Measurements from ENCODE around the gene PPP2R5D. TPM values are rescaled to one million over a fixed set of nuclear protein-coding genes. Genes with fewer than 3 reads are reported as not detected.

The PPP2R5D gene
- total and polyA plus RNA-seq, 2 of the 8 experiments (the other 6 are each of a cell fraction or from before 2014, with no cell fraction given) = 52.1 to 55.7 TPM

GRCh38 chr6:42963179-42963854 is 21.1 kb upstream of the PPP2R5D start:
- peak overlapping the region; percentile 18; the same call in 1 of the 2 replicates for H2BK5ac ChIP-seq (ENCODE audit: low read depth, low read length)
- no peak overlapping the region; the same call in 1 of the 2 replicates for H4K8ac ChIP-seq (ENCODE audit: extremely low read depth, insufficient read depth, low read length)
- H3K4me2 ChIP-seq (ENCODE audit: insufficient read depth in 1 of 2, low read depth in 2 of 2, low read length in 2 of 2) = no peak overlapping the region
- H2AFZ ChIP-seq (ENCODE audit: low read length) = no peak overlapping the region
- H4K20me1 ChIP-seq (replicated peaks in 1 of 2; ENCODE audit: control insufficient read depth in 1 of 2, insufficient read depth in 2 of 2, low read length in 2 of 2) = peaks cover 0 to 2% of the 10 kb centered on the region in 2 experiments
- peak overlapping the region; percentile 68; the same call in 1 of the 2 replicates for H2BK12ac ChIP-seq (ENCODE audit: low read depth, low read length)
- no peak overlapping the region for H2BK15ac ChIP-seq (ENCODE audit: low read length)
- no peak overlapping the region for H3K4me3 ChIP-seq (ENCODE audit: extremely low read depth in 1 of 4, insufficient read depth in 2 of 4, low read depth in 3 of 4, low read length in 4 of 4)
- no peak overlapping the region for H3K14ac ChIP-seq (ENCODE audit: insufficient read length)
- DNase-seq (ENCODE audit: low read depth in 1 of 2, low spot score in 2 of 2) (no peak), FAIRE-seq (no peak)
- H3K79me1 ChIP-seq (ENCODE audit: low read depth, low read length) = no peaks in the 10 kb centered on the region; the same call in 1 of the 2 replicates
- H3K18ac ChIP-seq (ENCODE audit: extremely low read depth, low read length) = peak overlapping the region; percentile 71; the same call in 1 of the 2 replicates
- POLR2A ChIA-PET (ENCODE audit: partially characterized antibody) = interaction anchor here (0.9 to 5.3 kb wide), 11 partner anchors 11 to 91 kb away, joined by 3 to 27 read pairs (median 4); partner anchors contain the start of genes CUL7, PEX6 and RRP36
- H3K56ac ChIP-seq (replicated peaks; ENCODE audit: insufficient read length, low read depth, low read length) = no peak overlapping the region
- no peak overlapping the region for H3K9ac ChIP-seq (replicated peaks in 1 of 4; ENCODE audit: extremely low read depth in 1 of 4, low read depth in 3 of 4, low read length in 3 of 4)
- peak overlapping the region; percentile 47 for H3K4ac ChIP-seq (replicated peaks; ENCODE audit: insufficient read length, low read depth, low read length)
- no peaks in the 10 kb centered on the region for H3K9me3 ChIP-seq (ENCODE audit: insufficient read depth in 2 of 2, low read depth in 1 of 2, low read length in 1 of 2)
- H3K27ac ChIP-seq (ENCODE audit: low read depth, low read length) = no peak overlapping the region; the same call in 1 of the 2 replicates
- H4K5ac ChIP-seq (ENCODE audit: insufficient read length, low read depth, low read length) = no peak overlapping the region
- CTCF ChIA-PET (ENCODE audit: partially characterized antibody) = interaction anchor here (0.6 to 4.3 kb wide), 20 partner anchors 8 to 184 kb away, joined by 3 to 33 read pairs (median 5); partner anchors contain the start of genes CNPY3, PEX6 and PPP2R5D
- H2BK20ac ChIP-seq (ENCODE audit: low read length) = no peak overlapping the region
- no peaks in the 10 kb centered on the region for H3K79me2 ChIP-seq (ENCODE audit: control insufficient read depth in 1 of 2, insufficient read depth in 2 of 2, low read length in 2 of 2)
- peaks cover 0 to 10% (median 6%) of the 10 kb centered on the region in 4 experiments; a peak in 5 of 7 replicates for H3K4me1 ChIP-seq (replicated peaks in 1 of 4; ENCODE audit: control insufficient read depth in 3 of 4, insufficient read depth in 4 of 4, low read length in 3 of 4)
- H2BK120ac ChIP-seq (replicated peaks; ENCODE audit: low read depth, low read length) = no peak overlapping the region
- H2AK5ac ChIP-seq (ENCODE audit: low read depth, low read length) = no peak overlapping the region
- H3K23me2 ChIP-seq (ENCODE audit: low read depth, low read length) = peaks cover 10% of the 10 kb centered on the region
- H3K27me3 ChIP-seq (replicated peaks in 1 of 4; ENCODE audit: control insufficient read depth in 3 of 4, extremely low read depth in 1 of 4, insufficient read depth in 3 of 4, low read length in 3 of 4) = peaks cover 0 to 13% (median 10%) of the 10 kb centered on the region in 4 experiments; a peak in 5 of 7 replicates
- WGBS, 2 experiments (ENCODE audit: extremely low coverage in 1 of 2, insufficient coverage in 1 of 2, insufficient read length in 1 of 2, insufficient replicate concordance in 2 of 2, low coverage in 1 of 2, low lambda C conversion rate in 2 of 2, missing lambda C conversion rate in 1 of 2) = 84% methylated on average over 12 of the region's 12 CpGs; no CpG with 5 or more reads in 1 of the 2 experiments
- peaks cover 0 to 2% (median 0%) of the 10 kb centered on the region in 4 experiments; a peak in 1 of 8 replicates for H3K36me3 ChIP-seq (ENCODE audit: control insufficient read depth in 2 of 4, insufficient read depth in 4 of 4, low read length in 3 of 4)
- no peak overlapping the region for H3K23ac ChIP-seq (ENCODE audit: insufficient read length)
- no peak overlapping the region for H4K91ac ChIP-seq (replicated peaks; ENCODE audit: insufficient read length, low read length)
- TF ChIP-seq CBX5 (IDR thresholded peaks at IDR 0.05; ENCODE audit: low read depth, low read length) (no peak), PHF8 (conservative IDR thresholded peaks at IDR 0.05; ENCODE audit: low read depth, low read length) (no peak), GTF2F1 (IDR thresholded peaks at IDR 0.05; ENCODE audit: borderline replicate concordance, low read depth, low read length) (no peak), EP300 (IDR thresholded peaks at IDR 0.05; ENCODE audit: borderline replicate concordance in 1 of 2, low read depth in 2 of 2, low read length in 2 of 2) (no peak), FOSL1 (IDR thresholded peaks at IDR 0.05; ENCODE audit: insufficient read depth, low read depth, low read length) (no peak), TCF12 (IDR thresholded peaks at IDR 0.05; ENCODE audit: low read depth, low read length) (no peak), RBBP5 (IDR thresholded peaks at IDR 0.05; ENCODE audit: borderline replicate concordance, low read depth, low read length) (no peak), SRF (IDR thresholded peaks at IDR 0.05; ENCODE audit: low read depth, low read length) (no peak), SIN3A (conservative IDR thresholded peaks at IDR 0.05 in 1 of 2, IDR thresholded peaks at IDR 0.05 in 1 of 2; ENCODE audit: low read depth in 1 of 2, low read length in 2 of 2) (no peak), KDM1A (IDR thresholded peaks at IDR 0.05; ENCODE audit: borderline replicate concordance, low read length) (no peak)

Data from H1 (cell line).